D341Med (cell line): ENCODE results near the gene MMP10.

ENCODE experiments used
- DNase-seq: peaks from one replicate; pipeline ENCODE4 v3.0.0; 2012; ENCODE audit warnings: low spot score

Gene MMP10

GRCh38 chr11:102727890-102728289 is 52.5 kb downstream of the MMP10 start:
- no peak for DNase-seq

DNA sequence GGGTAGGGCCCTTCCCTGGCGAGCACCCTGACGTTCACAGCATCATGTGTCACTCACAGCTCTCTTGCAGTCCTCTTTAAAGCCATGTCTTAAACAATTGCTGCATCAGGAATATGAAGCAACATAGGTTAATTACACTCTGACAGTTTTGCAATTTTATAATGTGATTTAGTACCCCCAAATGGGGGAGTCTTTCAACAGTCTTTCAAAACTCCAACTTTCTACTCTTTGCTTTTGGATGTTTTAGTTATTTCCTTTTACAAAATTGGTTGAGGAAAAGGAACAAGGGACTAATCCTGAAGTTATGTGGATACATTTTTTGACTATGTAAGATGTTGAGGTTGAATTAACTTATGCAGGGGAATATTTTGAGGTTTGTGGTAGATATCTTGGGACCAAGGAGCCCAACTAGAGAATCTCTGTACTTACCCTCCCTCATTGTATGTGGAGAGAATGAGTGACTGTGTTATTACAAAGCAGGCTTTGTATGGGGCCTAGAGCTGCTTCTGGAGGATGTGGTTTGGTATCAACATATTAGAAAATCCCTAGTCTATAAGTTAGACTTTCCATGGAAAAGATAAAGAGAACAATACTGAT is 55.4 kb downstream of the MMP10 start, which contains the start of gene MMP8:
TSS of gene MMP8 (minus strand) at position 51 of the 597 bp plus-strand sequence. CDS start 99 bp downstream, outside the sequence.
- no peak for DNase-seq

GRCh38 chr11:102722821-102723220 is 57.6 kb downstream of the MMP10 start:
- no peak for DNase-seq
